ENCODE measurements around the gene CNN2. TPM values are rescaled to one million over a fixed set of nuclear protein-coding genes. Genes with fewer than 3 reads are reported as not detected.
A peak's percentile ranks its signal among the peaks of the same experiment; 100 is the strongest.

The CNN2 gene
- total and polyA plus RNA-seq, 2 of the 13 experiments (the other 11 are each of a cell fraction or from before 2014, with no cell fraction given), result 63.6 to 70.0 TPM

DNA sequence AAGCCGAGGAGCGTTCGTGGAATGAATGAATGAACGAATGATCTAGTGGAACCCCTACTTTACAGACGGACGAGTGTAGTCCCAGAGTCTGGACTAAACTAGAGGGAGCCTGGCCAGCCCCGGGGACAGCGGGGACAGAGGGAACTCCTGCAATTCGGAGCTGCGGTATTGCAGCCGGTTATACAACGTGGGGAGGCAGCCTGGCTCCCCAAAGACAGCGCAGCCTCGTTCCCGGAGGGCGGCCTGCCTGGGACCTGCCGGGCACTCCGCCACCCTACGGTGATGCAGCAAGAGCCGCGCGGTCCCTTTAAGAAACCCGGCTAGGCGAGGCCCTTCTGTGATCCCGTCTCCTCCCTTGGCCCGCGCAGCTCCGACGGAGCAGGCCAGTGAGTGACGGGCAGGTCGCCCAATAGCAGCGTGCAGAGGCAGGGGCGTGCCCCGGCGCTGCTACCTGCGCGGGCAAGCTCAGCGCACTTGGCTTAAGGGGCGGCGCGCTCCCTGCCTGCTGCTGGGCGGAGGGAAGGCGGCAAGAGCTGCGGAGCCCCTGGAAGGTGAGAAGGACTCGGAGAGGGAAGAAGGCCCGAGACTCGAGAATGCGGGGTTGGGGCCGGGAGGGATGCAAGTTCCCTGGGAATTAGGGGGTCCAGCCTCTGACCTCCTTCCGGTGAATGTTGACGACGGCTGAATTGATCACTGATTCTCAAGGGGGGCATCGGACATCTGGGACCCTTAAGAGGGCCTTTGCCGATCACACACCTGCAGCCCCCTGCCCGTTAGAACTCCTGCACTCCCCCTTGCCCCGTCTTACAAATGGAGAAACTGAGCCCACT is 13.5 kb downstream of the CNN2 start, which contains the start of gene ABCA7 (continued):
- TF ChIP-seq ZNF747 (CRISPR knock-in tag; IDR thresholded peaks at IDR 0.05; ENCODE audit: borderline replicate concordance), result no peak
- TF ChIP-seq, protein P1, sequence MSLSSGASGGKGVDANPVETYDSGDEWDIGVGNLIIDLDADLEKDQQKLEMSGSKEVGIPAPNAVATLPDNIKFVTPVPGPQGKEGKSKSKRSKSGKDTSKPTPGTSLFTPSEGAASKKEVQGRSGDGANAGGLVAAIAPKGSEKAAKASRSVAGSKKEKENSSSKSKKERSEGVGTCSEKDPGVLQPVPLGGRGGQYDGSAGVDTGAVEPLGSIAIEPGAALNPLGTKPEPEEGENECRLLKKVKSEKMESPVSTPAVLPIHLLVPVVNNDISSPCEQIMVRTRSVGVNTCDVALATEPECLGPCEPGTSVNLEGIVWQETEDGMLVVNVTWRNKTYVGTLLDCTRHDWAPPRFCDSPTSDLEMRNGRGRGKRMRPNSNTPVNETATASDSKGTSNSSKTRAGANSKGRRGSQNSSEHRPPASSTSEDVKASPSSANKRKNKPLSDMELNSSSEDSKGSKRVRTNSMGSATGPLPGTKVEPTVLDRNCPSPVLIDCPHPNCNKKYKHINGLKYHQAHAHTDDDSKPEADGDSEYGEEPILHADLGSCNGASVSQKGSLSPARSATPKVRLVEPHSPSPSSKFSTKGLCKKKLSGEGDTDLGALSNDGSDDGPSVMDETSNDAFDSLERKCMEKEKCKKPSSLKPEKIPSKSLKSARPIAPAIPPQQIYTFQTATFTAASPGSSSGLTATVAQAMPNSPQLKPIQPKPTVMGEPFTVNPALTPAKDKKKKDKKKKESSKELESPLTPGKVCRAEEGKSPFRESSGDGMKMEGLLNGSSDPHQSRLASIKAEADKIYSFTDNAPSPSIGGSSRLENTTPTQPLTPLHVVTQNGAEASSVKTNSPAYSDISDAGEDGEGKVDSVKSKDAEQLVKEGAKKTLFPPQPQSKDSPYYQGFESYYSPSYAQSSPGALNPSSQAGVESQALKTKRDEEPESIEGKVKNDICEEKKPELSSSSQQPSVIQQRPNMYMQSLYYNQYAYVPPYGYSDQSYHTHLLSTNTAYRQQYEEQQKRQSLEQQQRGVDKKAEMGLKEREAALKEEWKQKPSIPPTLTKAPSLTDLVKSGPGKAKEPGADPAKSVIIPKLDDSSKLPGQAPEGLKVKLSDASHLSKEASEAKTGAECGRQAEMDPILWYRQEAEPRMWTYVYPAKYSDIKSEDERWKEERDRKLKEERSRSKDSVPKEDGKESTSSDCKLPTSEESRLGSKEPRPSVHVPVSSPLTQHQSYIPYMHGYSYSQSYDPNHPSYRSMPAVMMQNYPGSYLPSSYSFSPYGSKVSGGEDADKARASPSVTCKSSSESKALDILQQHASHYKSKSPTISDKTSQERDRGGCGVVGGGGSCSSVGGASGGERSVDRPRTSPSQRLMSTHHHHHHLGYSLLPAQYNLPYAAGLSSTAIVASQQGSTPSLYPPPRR (CRISPR knock-in tag; IDR thresholded peaks at IDR 0.05; ENCODE audit: borderline replicate concordance), result no peak
- TF ChIP-seq, protein P2, sequence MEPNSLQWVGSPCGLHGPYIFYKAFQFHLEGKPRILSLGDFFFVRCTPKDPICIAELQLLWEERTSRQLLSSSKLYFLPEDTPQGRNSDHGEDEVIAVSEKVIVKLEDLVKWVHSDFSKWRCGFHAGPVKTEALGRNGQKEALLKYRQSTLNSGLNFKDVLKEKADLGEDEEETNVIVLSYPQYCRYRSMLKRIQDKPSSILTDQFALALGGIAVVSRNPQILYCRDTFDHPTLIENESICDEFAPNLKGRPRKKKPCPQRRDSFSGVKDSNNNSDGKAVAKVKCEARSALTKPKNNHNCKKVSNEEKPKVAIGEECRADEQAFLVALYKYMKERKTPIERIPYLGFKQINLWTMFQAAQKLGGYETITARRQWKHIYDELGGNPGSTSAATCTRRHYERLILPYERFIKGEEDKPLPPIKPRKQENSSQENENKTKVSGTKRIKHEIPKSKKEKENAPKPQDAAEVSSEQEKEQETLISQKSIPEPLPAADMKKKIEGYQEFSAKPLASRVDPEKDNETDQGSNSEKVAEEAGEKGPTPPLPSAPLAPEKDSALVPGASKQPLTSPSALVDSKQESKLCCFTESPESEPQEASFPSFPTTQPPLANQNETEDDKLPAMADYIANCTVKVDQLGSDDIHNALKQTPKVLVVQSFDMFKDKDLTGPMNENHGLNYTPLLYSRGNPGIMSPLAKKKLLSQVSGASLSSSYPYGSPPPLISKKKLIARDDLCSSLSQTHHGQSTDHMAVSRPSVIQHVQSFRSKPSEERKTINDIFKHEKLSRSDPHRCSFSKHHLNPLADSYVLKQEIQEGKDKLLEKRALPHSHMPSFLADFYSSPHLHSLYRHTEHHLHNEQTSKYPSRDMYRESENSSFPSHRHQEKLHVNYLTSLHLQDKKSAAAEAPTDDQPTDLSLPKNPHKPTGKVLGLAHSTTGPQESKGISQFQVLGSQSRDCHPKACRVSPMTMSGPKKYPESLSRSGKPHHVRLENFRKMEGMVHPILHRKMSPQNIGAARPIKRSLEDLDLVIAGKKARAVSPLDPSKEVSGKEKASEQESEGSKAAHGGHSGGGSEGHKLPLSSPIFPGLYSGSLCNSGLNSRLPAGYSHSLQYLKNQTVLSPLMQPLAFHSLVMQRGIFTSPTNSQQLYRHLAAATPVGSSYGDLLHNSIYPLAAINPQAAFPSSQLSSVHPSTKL (CRISPR knock-in tag; IDR thresholded peaks at IDR 0.05), result no peak
- no peak for TF ChIP-seq ASH2L (IDR thresholded peaks at IDR 0.05; ENCODE audit: insufficient read length, low read depth, low read length)
- TF ChIP-seq, protein P3, sequence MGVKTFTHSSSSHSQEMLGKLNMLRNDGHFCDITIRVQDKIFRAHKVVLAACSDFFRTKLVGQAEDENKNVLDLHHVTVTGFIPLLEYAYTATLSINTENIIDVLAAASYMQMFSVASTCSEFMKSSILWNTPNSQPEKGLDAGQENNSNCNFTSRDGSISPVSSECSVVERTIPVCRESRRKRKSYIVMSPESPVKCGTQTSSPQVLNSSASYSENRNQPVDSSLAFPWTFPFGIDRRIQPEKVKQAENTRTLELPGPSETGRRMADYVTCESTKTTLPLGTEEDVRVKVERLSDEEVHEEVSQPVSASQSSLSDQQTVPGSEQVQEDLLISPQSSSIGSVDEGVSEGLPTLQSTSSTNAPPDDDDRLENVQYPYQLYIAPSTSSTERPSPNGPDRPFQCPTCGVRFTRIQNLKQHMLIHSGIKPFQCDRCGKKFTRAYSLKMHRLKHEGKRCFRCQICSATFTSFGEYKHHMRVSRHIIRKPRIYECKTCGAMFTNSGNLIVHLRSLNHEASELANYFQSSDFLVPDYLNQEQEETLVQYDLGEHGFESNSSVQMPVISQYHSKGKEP (CRISPR knock-in tag; IDR thresholded peaks at IDR 0.05), result no peak
- peak; percentile 68; the same call in 1 of the 2 replicates for TF ChIP-seq ZC3H13 (CRISPR knock-in tag; IDR thresholded peaks at IDR 0.05)
- TF ChIP-seq, protein P4, sequence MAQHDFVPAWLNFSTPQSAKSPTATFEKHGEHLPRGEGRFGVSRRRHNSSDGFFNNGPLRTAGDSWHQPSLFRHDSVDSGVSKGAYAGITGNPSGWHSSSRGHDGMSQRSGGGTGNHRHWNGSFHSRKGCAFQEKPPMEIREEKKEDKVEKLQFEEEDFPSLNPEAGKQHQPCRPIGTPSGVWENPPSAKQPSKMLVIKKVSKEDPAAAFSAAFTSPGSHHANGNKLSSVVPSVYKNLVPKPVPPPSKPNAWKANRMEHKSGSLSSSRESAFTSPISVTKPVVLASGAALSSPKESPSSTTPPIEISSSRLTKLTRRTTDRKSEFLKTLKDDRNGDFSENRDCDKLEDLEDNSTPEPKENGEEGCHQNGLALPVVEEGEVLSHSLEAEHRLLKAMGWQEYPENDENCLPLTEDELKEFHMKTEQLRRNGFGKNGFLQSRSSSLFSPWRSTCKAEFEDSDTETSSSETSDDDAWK (CRISPR knock-in tag; IDR thresholded peaks at IDR 0.05), result no peak
- TF ChIP-seq ZNF616 (CRISPR knock-in tag; IDR thresholded peaks at IDR 0.05; ENCODE audit: low read depth), result no peak
- TF ChIP-seq ZNF768 (CRISPR knock-in tag; IDR thresholded peaks at IDR 0.05), result 0 out of 2 replicates have a peak, but pooled peaks have one; percentile 8
- peak; percentile 89 for TF ChIP-seq GABPB1 (CRISPR knock-in tag; IDR thresholded peaks at IDR 0.05)
- 0 out of 2 replicates have a peak, but pooled peaks have one; percentile 70 for TF ChIP-seq ERF (CRISPR knock-in tag; IDR thresholded peaks at IDR 0.05)
- TF ChIP-seq ZNF282 (IDR thresholded peaks at IDR 0.05; ENCODE audit: partially characterized antibody), result no peak
- peak; percentile 41 for TF ChIP-seq TBX2 (CRISPR knock-in tag; IDR thresholded peaks at IDR 0.05; ENCODE audit: borderline replicate concordance)
- TF ChIP-seq, protein P5, sequence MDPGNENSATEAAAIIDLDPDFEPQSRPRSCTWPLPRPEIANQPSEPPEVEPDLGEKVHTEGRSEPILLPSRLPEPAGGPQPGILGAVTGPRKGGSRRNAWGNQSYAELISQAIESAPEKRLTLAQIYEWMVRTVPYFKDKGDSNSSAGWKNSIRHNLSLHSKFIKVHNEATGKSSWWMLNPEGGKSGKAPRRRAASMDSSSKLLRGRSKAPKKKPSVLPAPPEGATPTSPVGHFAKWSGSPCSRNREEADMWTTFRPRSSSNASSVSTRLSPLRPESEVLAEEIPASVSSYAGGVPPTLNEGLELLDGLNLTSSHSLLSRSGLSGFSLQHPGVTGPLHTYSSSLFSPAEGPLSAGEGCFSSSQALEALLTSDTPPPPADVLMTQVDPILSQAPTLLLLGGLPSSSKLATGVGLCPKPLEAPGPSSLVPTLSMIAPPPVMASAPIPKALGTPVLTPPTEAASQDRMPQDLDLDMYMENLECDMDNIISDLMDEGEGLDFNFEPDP (CRISPR knock-in tag; conservative IDR thresholded peaks at IDR 0.05), result no peak

Data from HepG2 (cell line).